ENCODE results near the gene FUOM.
"Not testable (repeated sequence)": the region's sequence is repeated elsewhere in the genome, so short reads cannot be mapped to it uniquely, and the experiment has no call there.

Gene FUOM

GRCh38 chr10:133378251-133379096 is 20.7 kb upstream of the FUOM start:
- Histone ChIP-seq H3K9me3 (no peaks in the 10 kb centered on the region), H3K36me3 (0 out of 2 replicates have a peak, but pooled peaks cover 5% of the 10 kb centered on the region), H3K27ac (peak overlapping the region; percentile 64), H3K9ac (peak overlapping the region; percentile 80), H3K4me1 (peaks cover 66% of the 10 kb centered on the region), H3K4me3 (peak overlapping the region; percentile 86), H3K27me3 (no peaks in the 10 kb centered on the region), H3K4me2 (peak overlapping the region; percentile 94), H4K20me1 (no peaks in the 10 kb centered on the region)
- no peak for TF ChIP-seq Cebpa-rat (IDR thresholded peaks at IDR 0.05)

- Histone ChIP-seq H3K9me3 (no peaks in the 10 kb centered on the region), H3K4me2 (peak overlapping the region; percentile 94), H3K4me1 (peaks cover 60% of the 10 kb centered on the region), H3K9ac (peak overlapping the region; percentile 80), H4K20me1 (no peaks in the 10 kb centered on the region), H3K36me3 (0 out of 2 replicates have a peak, but pooled peaks cover 5% of the 10 kb centered on the region), H3K27ac (peak overlapping the region; percentile 64), H3K27me3 (no peaks in the 10 kb centered on the region), H3K4me3 (peak overlapping the region; percentile 86)
- no peak for TF ChIP-seq Cebpa-rat (IDR thresholded peaks at IDR 0.05)
These were observed 20.0 kb upstream of the FUOM start for GRCh38 chr10:133377818-133378250.

GRCh38 chr10:133377025-133377817 is 19.4 kb upstream of the FUOM start:
- Histone ChIP-seq H3K9ac (0 out of 2 replicates have a peak overlapping the region, but pooled peaks have one; percentile 80), H3K4me2 (peak overlapping the region; percentile 94)
- TF ChIP-seq Cebpa-rat (IDR thresholded peaks at IDR 0.05): no peak

GRCh38 chr10:133376183-133376582 is 18.4 kb upstream of the FUOM start:
- not testable (repeated sequence) for H3K27me3 ChIP-seq, H3K9me3 ChIP-seq, H3K4me3 ChIP-seq, H3K36me3 ChIP-seq, H3K9ac ChIP-seq, H3K27ac ChIP-seq, H3K4me2 ChIP-seq
- H3K4me1 ChIP-seq: peaks cover 60% of the 10 kb centered on the region
- peaks cover 13% of the 10 kb centered on the region for H4K20me1 ChIP-seq

More at GRCh38 chr10:133377025-133377817, 19.4 kb upstream of the FUOM start:
- Histone ChIP-seq H3K4me3 (peak overlapping the region; percentile 86), H3K4me1 (peaks cover 60% of the 10 kb centered on the region), H3K9me3 (no peaks in the 10 kb centered on the region), H3K27ac (no peak overlapping the region; the same call in 1 of the 2 replicates), H4K20me1 (peaks cover 2% of the 10 kb centered on the region), H3K36me3 (0 out of 2 replicates have a peak, but pooled peaks cover 2% of the 10 kb centered on the region), H3K27me3 (no peaks in the 10 kb centered on the region)

GRCh38 chr10:133375357-133376115 is 17.7 kb upstream of the FUOM start:
- peaks cover 54% of the 10 kb centered on the region for H3K4me1 ChIP-seq
- peaks cover 17% of the 10 kb centered on the region for H4K20me1 ChIP-seq
- no peak overlapping the region for H3K9ac ChIP-seq
- H3K27me3 ChIP-seq: no peaks in the 10 kb centered on the region
- H3K36me3 ChIP-seq: peaks cover 12% of the 10 kb centered on the region
- TF ChIP-seq Cebpa-rat (IDR thresholded peaks at IDR 0.05): no peak
- no peak overlapping the region for H3K4me2 ChIP-seq
- H3K9me3 ChIP-seq: no peaks in the 10 kb centered on the region
- H3K27ac ChIP-seq: no peak overlapping the region
- no peak overlapping the region for H3K4me3 ChIP-seq

- H3K4me3 ChIP-seq: peak within 1 kb of the TSS; percentile 78
- no peak for TF ChIP-seq Cebpa-rat (IDR thresholded peaks at IDR 0.05)
- H4K20me1 ChIP-seq: peaks cover 25% of the 10 kb centered on the region
- peak within 1 kb of the TSS; percentile 89 for H3K27ac ChIP-seq
- H3K27me3 ChIP-seq: no peaks in the 10 kb centered on the region
- H3K4me2 ChIP-seq: peak within 1 kb of the TSS; percentile 89
- H3K4me1 ChIP-seq: peaks cover 40% of the 10 kb centered on the region
- H3K36me3 ChIP-seq: peaks cover 33% of the 10 kb centered on the region
- no peaks in the 10 kb centered on the region for H3K9me3 ChIP-seq
- peak within 1 kb of the TSS; percentile 86 for H3K9ac ChIP-seq
These were observed 15.6 kb upstream of the FUOM start, which contains the start of gene ECHS1 for GRCh38 chr10:133373174-133374090. TSS of gene ECHS1 (minus strand) at chr10:133373354. CDS start at chr10:133373333, 21 bp downstream.

GRCh38 chr10:133372507-133372906 is 14.7 kb upstream of the FUOM start:
- H4K20me1 ChIP-seq: peaks cover 25% of the 10 kb centered on the region
- H3K27ac ChIP-seq: no peak overlapping the region
- peaks cover 33% of the 10 kb centered on the region for H3K4me1 ChIP-seq
- no peak for TF ChIP-seq Cebpa-rat (IDR thresholded peaks at IDR 0.05)
- H3K9ac ChIP-seq: peak overlapping the region; percentile 39
- H3K27me3 ChIP-seq: no peaks in the 10 kb centered on the region
- H3K9me3 ChIP-seq: no peaks in the 10 kb centered on the region
- H3K4me3 ChIP-seq: peak overlapping the region; percentile 78
- peaks cover 42% of the 10 kb centered on the region for H3K36me3 ChIP-seq
- peak overlapping the region; percentile 81 for H3K4me2 ChIP-seq

GRCh38 chr10:133370030-133370786 is 12.4 kb upstream of the FUOM start:
- no peaks in the 10 kb centered on the region for H3K9me3 ChIP-seq
- H3K4me1 ChIP-seq: peaks cover 28% of the 10 kb centered on the region
- no peak overlapping the region; the same call in 1 of the 2 replicates for H3K9ac ChIP-seq
- no peak overlapping the region for H3K4me2 ChIP-seq
- TF ChIP-seq Cebpa-rat (IDR thresholded peaks at IDR 0.05): no peak
- H3K36me3 ChIP-seq: peaks cover 61% of the 10 kb centered on the region
- no peak overlapping the region for H3K27ac ChIP-seq
- no peaks in the 10 kb centered on the region for H3K27me3 ChIP-seq
- no peak overlapping the region for H3K4me3 ChIP-seq
- peaks cover 25% of the 10 kb centered on the region for H4K20me1 ChIP-seq

All from BLaER1 (cell line).